Effector memory CD8-positive, alpha-beta T cell (primary cell): ENCODE data around the gene TOMM20.

ENCODE experiments used
- ATAC-seq: fragments of 150-1000 bp; cut with Tn5 transposase; replicated peaks from 2 replicates; pipeline ENCODE4 v1.10.0; 2021; ENCODE audit warnings: mild to moderate bottlenecking, moderate library complexity
- DNase-seq, 3 experiments: peaks; one replicate each; pipeline ENCODE4 v3.0.0; 2021
- H3K27ac Mint-ChIP-seq, 2 donors: one replicate each; pipeline ENCODE4 v1.8.0; 2022; ENCODE audit warnings: mild to moderate bottlenecking in 2 of 2, mixed read lengths in 2 of 2, moderate library complexity in 2 of 2
- H3K27me3 Mint-ChIP-seq, 2 donors: one replicate each; pipeline ENCODE4 v1.8.0; 2022; ENCODE audit warnings: mixed read lengths in 2 of 2
- H3K36me3 Mint-ChIP-seq: one replicate; pipeline ENCODE4 v1.8.0; 2022; ENCODE audit warnings: mild to moderate bottlenecking, moderate library complexity, mixed read lengths; ENCODE audit not compliant: insufficient read depth
- H3K4me1 Mint-ChIP-seq, 2 donors: one replicate each; pipeline ENCODE4 v1.8.0; 2022; ENCODE audit warnings: low read depth in 2 of 2, mixed read lengths in 2 of 2
- H3K4me3 Mint-ChIP-seq, 2 donors: one replicate each; pipeline ENCODE4 v1.8.0; 2022; ENCODE audit warnings: mild to moderate bottlenecking in 2 of 2, mixed read lengths in 2 of 2, moderate library complexity in 2 of 2
- H3K9me3 Mint-ChIP-seq, 2 donors: one replicate each; pipeline ENCODE4 v1.8.0; 2022; ENCODE audit warnings: mixed read lengths in 2 of 2

TOMM20 gene

GRCh38 chr1:235127732-235128455 lies 743 bp downstream of the TOMM20 start:
- peak; percentile 14 for ATAC-seq
- H3K36me3 Mint-ChIP-seq: peaks cover 55% of the 10 kb centered on the region
- H3K27ac Mint-ChIP-seq: peak overlapping the region; percentile 97 to 98
- H3K4me3 Mint-ChIP-seq: peak overlapping the region; percentile 94 to 100
- H3K9me3 Mint-ChIP-seq: no peaks in the 10 kb centered on the region
- H3K4me1 Mint-ChIP-seq: peaks cover 39 to 41% of the 10 kb centered on the region in 2 donors
- DNase-seq: peak in 2 of 3 experiments; percentile 3 to 23
- H3K27me3 Mint-ChIP-seq: no peaks in the 10 kb centered on the region

- DNase-seq: no peak
- Mint-ChIP-seq H3K4me1 (peaks cover 42 to 48% of the 10 kb centered on the region in 2 donors), H3K36me3 (peaks cover 52% of the 10 kb centered on the region)
Measured at GRCh38 chr1:235127203-235127602, 1.4 kb downstream of the TOMM20 start.

GRCh38 chr1:235124665-235125064 lies 4.0 kb downstream of the TOMM20 start:
- H3K9me3 Mint-ChIP-seq: no peaks in the 10 kb centered on the region
- no peak for DNase-seq
- no peaks in the 10 kb centered on the region for H3K27me3 Mint-ChIP-seq
- H3K27ac Mint-ChIP-seq: peak overlapping the region in 1 of 2 donors; percentile 78
- peak overlapping the region in 1 of 2 donors; percentile 94 for H3K4me3 Mint-ChIP-seq
- peaks cover 44 to 57% of the 10 kb centered on the region in 2 donors for H3K4me1 Mint-ChIP-seq
- ATAC-seq: no peak
- peaks cover 69% of the 10 kb centered on the region for H3K36me3 Mint-ChIP-seq

More at GRCh38 chr1:235127203-235127602, 1.4 kb downstream of the TOMM20 start:
- Mint-ChIP-seq H3K9me3 (no peaks in the 10 kb centered on the region), H3K4me3 (peak overlapping the region; percentile 94 to 100), H3K27ac (peak overlapping the region; percentile 97 to 98), H3K27me3 (no peaks in the 10 kb centered on the region)
- ATAC-seq: no peak

- Mint-ChIP-seq H3K27me3 (no peaks in the 10 kb centered on the region), H3K27ac (peak overlapping the region; percentile 1 to 51), H3K4me3 (peak overlapping the region in 1 of 2 donors; percentile 50), H3K4me1 (peaks cover 44 to 57% of the 10 kb centered on the region in 2 donors), H3K9me3 (no peaks in the 10 kb centered on the region), H3K36me3 (peaks cover 72% of the 10 kb centered on the region)
- DNase-seq: no peak
- ATAC-seq: no peak
Measured at GRCh38 chr1:235124111-235124510, 4.5 kb downstream of the TOMM20 start.

GRCh38 chr1:235122348-235122747 lies 6.3 kb downstream of the TOMM20 start:
- no peaks in the 10 kb centered on the region for H3K9me3 Mint-ChIP-seq
- DNase-seq: no peak
- peak overlapping the region; percentile 1 to 49 for H3K27ac Mint-ChIP-seq
- H3K27me3 Mint-ChIP-seq: no peaks in the 10 kb centered on the region
- ATAC-seq: no peak
- H3K4me1 Mint-ChIP-seq: peaks cover 32 to 49% of the 10 kb centered on the region in 2 donors
- H3K36me3 Mint-ChIP-seq: peaks cover 72% of the 10 kb centered on the region
- peak overlapping the region in 1 of 2 donors; percentile 29 for H3K4me3 Mint-ChIP-seq

GRCh38 chr1:235113183-235113917 lies 15.3 kb downstream of the TOMM20 start:
- H3K27me3 Mint-ChIP-seq: no peaks in the 10 kb centered on the region
- DNase-seq (no peak), ATAC-seq (no peak)
- peaks cover 92% of the 10 kb centered on the region for H3K36me3 Mint-ChIP-seq
- no peaks in the 10 kb centered on the region for H3K9me3 Mint-ChIP-seq
- H3K4me1 Mint-ChIP-seq: peaks cover 0 to 6% of the 10 kb centered on the region in 2 donors
- H3K27ac Mint-ChIP-seq: peak overlapping the region in 1 of 2 donors; percentile 79
- H3K4me3 Mint-ChIP-seq: no peak overlapping the region

- H3K9me3 Mint-ChIP-seq: no peaks in the 10 kb centered on the region
- peak overlapping the region in 1 of 2 donors; percentile 79 for H3K27ac Mint-ChIP-seq
- no peak for ATAC-seq
- H3K27me3 Mint-ChIP-seq: no peaks in the 10 kb centered on the region
- H3K4me1 Mint-ChIP-seq: peaks cover 0 to 6% of the 10 kb centered on the region in 2 donors
- DNase-seq: no peak
- H3K36me3 Mint-ChIP-seq: peaks cover 94% of the 10 kb centered on the region
- no peak overlapping the region for H3K4me3 Mint-ChIP-seq
Measured at GRCh38 chr1:235112297-235113182, 16.1 kb downstream of the TOMM20 start.

- H3K27ac Mint-ChIP-seq: no peak overlapping the region
Measured at GRCh38 chr1:235111107-235111506, 17.5 kb downstream of the TOMM20 start.

GRCh38 chr1:235108876-235109275 lies 19.8 kb downstream of the TOMM20 start:
- H3K27me3 Mint-ChIP-seq: no peaks in the 10 kb centered on the region
- ATAC-seq: no peak
- no peaks in the 10 kb centered on the region for H3K9me3 Mint-ChIP-seq
- no peak for DNase-seq
- H3K36me3 Mint-ChIP-seq: peaks cover 85% of the 10 kb centered on the region
- H3K4me1 Mint-ChIP-seq: peaks cover 10 to 26% of the 10 kb centered on the region in 2 donors
- H3K27ac Mint-ChIP-seq: no peak overlapping the region
- H3K4me3 Mint-ChIP-seq: no peak overlapping the region

More at GRCh38 chr1:235111107-235111506, 17.5 kb downstream of the TOMM20 start:
- DNase-seq (no peak), ATAC-seq (no peak)
- Mint-ChIP-seq H3K36me3 (peaks cover 89% of the 10 kb centered on the region), H3K27me3 (no peaks in the 10 kb centered on the region), H3K4me3 (no peak overlapping the region), H3K9me3 (no peaks in the 10 kb centered on the region), H3K4me1 (peaks cover 0 to 13% of the 10 kb centered on the region in 2 donors)

- Mint-ChIP-seq H3K9me3 (no peaks in the 10 kb centered on the region), H3K4me3 (no peak overlapping the region), H3K27ac (no peak overlapping the region), H3K36me3 (peaks cover 79% of the 10 kb centered on the region), H3K4me1 (peaks cover 13 to 29% of the 10 kb centered on the region in 2 donors), H3K27me3 (no peaks in the 10 kb centered on the region)
- no peak for DNase-seq
- ATAC-seq: no peak
Measured at GRCh38 chr1:235108185-235108593, 20.4 kb downstream of the TOMM20 start.

- no peak for ATAC-seq
- peak overlapping the region; percentile 11 to 97 for H3K27ac Mint-ChIP-seq
- H3K4me3 Mint-ChIP-seq: no peak overlapping the region
- peaks cover 15 to 29% of the 10 kb centered on the region in 2 donors for H3K4me1 Mint-ChIP-seq
- H3K27me3 Mint-ChIP-seq: no peaks in the 10 kb centered on the region
- H3K9me3 Mint-ChIP-seq: no peaks in the 10 kb centered on the region
- DNase-seq: no peak
- H3K36me3 Mint-ChIP-seq: peaks cover 73% of the 10 kb centered on the region
Measured at GRCh38 chr1:235107368-235108184, 21.1 kb downstream of the TOMM20 start.

GRCh38 chr1:235106457-235106856 lies 22.2 kb downstream of the TOMM20 start:
- no peaks in the 10 kb centered on the region for H3K9me3 Mint-ChIP-seq
- DNase-seq (no peak), ATAC-seq (no peak)
- H3K36me3 Mint-ChIP-seq: peaks cover 62% of the 10 kb centered on the region
- H3K4me3 Mint-ChIP-seq: no peak overlapping the region
- no peaks in the 10 kb centered on the region for H3K27me3 Mint-ChIP-seq
- H3K4me1 Mint-ChIP-seq: peaks cover 17 to 29% of the 10 kb centered on the region in 2 donors
- peak overlapping the region in 1 of 2 donors; percentile 97 for H3K27ac Mint-ChIP-seq
